Gastrocnemius medialis (tissue), 4 donors: Measurements from ENCODE around the gene MEIOSIN.

ENCODE experiments used
- POLR2A ChIP-seq, 2 donors: fragments of 450-650 bp; IDR thresholded peaks; one replicate each; pipeline ENCODE4 v1.6.1; 2017; ENCODE audit warnings: antibody characterized with exemption in 2 of 2, mild to moderate bottlenecking in 2 of 2, moderate library complexity in 2 of 2
- TF ChIP-seq, protein P1 (sequence below), 5 experiments: fragments of 450-650 bp in 3 of 5; fragments of 200-600 bp in 2 of 5; sonication (generic) in 2 of 5; IDR thresholded peaks in 4 of 5; conservative IDR thresholded peaks in 1 of 5; 1 replicate in 4 of 5; 2 replicates in 1 of 5; pipeline ENCODE4 v1.5.1; 2016 to 2019; ENCODE audit warnings: antibody characterized with exemption in 5 of 5, mild to moderate bottlenecking in 3 of 5, moderate library complexity in 3 of 5

DNA sequence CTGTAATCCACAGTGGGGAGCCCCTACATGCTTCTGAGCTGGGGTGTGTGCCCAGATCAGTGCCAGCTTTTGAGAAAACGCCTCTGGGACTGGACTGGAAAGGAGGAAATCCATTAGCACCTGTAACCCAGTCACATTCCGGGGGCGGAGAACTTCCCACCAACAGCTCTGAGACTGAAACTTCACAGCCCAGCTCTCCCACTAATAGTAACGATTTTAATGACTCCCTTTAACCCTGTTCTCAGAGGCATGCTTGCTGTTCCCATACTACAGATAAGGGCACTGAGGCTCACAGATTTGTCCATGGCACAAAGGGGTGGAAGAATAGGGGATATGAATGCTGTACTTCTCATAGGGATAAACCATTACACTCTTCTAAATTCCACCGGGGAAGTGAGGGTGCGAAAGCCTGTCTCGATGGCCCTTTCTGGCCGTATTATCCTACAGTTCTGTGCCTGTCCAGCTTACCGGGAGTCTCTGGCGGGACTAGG is 3.4 kb upstream of the MEIOSIN start:
- TF ChIP-seq, protein P1, sequence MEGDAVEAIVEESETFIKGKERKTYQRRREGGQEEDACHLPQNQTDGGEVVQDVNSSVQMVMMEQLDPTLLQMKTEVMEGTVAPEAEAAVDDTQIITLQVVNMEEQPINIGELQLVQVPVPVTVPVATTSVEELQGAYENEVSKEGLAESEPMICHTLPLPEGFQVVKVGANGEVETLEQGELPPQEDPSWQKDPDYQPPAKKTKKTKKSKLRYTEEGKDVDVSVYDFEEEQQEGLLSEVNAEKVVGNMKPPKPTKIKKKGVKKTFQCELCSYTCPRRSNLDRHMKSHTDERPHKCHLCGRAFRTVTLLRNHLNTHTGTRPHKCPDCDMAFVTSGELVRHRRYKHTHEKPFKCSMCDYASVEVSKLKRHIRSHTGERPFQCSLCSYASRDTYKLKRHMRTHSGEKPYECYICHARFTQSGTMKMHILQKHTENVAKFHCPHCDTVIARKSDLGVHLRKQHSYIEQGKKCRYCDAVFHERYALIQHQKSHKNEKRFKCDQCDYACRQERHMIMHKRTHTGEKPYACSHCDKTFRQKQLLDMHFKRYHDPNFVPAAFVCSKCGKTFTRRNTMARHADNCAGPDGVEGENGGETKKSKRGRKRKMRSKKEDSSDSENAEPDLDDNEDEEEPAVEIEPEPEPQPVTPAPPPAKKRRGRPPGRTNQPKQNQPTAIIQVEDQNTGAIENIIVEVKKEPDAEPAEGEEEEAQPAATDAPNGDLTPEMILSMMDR (IDR thresholded peaks at IDR 0.05 in 4 of 5, conservative IDR thresholded peaks at IDR 0.05 in 1 of 5): no peak
- TF ChIP-seq POLR2A (IDR thresholded peaks at IDR 0.05): no peak
